Left colon (tissue), 2 donors: ENCODE measurements around the gene TRERF1. TPM values are rescaled to one million over a fixed set of nuclear protein-coding genes. Genes with fewer than 3 reads are reported as not detected.
"Not testable (repeated sequence)": the region's sequence is repeated elsewhere in the genome, so short reads cannot be mapped to it uniquely, and the experiment has no call there.

Source experiments
- ATAC-seq: fragments of 200-7000 bp; cut with Tn5 transposase; one replicate; pipeline ENCODE4 v1.9.1; 2020; ENCODE audit warnings: mild to moderate bottlenecking, moderate library complexity
- DNase-seq, 2 donors: peaks; one replicate each; pipeline ENCODE4 v3.0.0-alpha.2; 2020
- intact Hi-C, 2 donors: fragments of 100-400 bp; cut with DNase I in 1 of 2; cut with micrococcal nuclease in 1 of 2; formaldehyde crosslinking; loops; one replicate each; pipeline versions ENCODE4 v1.11.2 to v1.14.0; 2022; cut with DNase I, micrococcal nuclease
- total RNA-seq, 2 donors: library from RNA; stranded (reverse); fragmentation: NEBNext Ultra II Directional; extraction: Animal tissue kit (Norgen Biotek cat#: 25700); gene quantifications; one replicate each; pipeline ENCODE4 v1.2.1, GENCODE V29; 2021
- donor health status: DM: no; HTN: no; CAD: no.
- donor health status: DM: yes; HTN: yes; CAD: no.

TRERF1 gene
- total RNA-seq, 2 donors from 2014 or later: 2.3 to 4.0 TPM

DNA sequence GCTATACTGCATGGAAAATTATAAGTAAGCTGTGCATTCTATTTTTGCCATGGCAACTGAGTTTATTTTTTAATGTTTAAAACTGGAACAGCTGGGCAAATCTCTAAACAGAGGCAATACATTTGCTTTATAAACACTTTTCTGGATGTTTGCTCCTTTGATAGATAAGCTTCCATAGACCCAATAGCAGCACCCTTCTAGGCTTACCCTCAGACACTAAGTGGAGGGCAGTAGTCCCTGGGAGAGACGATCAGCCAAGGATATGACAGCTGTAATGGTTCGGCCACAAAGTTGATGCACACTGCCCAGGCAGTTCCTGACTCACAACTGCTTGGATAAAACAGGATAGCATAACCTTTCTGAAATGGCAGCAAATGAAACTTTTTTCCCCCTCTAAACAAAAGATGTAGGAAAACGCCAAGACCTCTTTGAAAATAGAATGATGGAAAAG, 225.5 kb downstream of the TRERF1 start:
- ATAC-seq: peak; percentile 46
- intact Hi-C loops: no loop called here
- DNase-seq: no peak

DNA sequence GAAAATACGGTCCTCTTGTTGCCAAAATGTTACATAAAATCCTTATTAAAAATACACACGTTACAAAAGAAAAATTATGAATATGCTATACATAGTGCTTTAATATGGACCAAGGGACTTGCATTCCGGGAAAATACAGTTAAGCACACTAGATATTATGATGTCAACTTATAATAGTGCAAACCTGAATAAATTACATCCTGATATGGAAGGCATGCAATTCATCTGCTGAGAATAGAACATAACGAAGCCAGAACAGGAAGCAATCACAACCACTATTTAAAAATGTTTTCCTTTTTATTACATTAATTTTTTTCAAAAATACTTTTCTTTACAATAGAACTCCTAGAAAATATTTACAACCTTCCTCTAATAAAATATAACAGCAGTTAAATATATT, 226.3 kb downstream of the TRERF1 start:
- intact Hi-C loops: no loop called here
- no peak for ATAC-seq
- DNase-seq: no peak

- intact Hi-C loops: no loop called here
- ATAC-seq: no peak
- no peak for DNase-seq
Observed at GRCh38 chr6:42225029-42225339, 226.7 kb downstream of the TRERF1 start.

DNA sequence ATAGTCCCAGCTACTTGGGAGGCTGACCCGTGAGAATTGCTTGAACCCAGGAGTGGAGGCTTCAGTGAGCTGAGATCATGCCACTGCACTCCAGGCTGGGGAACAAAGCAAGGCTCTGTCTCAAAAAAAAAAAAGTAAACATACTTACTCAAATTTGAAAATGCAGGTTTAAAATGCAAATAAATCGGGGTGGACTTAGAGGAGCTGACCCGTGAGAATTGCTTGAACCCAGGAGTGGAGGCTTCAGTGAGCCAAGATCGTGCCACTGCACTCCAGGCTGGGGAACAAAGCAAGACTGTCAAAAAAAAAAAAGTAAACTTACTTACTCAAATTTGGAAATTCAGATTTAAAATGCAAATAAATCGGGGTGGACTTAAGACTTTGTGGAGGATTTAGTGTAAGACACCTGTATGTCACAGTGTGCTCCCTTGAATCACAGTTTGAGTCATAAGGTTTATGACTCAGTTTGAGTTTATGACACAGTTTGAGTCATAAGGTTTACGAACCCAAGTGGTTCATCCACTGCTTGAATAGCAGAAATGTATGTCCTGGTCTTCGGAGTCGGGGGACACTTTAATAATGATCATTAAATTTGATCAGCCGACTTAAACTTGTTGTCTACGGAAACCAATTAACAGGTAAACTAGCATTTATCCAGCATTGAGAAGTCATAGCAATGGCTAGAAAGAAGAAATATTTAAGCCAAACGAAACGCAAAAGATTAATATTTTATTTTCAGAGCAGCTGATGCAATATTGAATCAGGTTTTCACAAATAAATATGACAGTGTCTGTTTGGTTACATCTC, 227.3 kb downstream of the TRERF1 start:
- DNase-seq (no peak), ATAC-seq (peak; percentile 70)

GRCh38 chr6:42222448-42222847, 229.3 kb downstream of the TRERF1 start:
- intact Hi-C loops: no loop called here
- ATAC-seq (no peak), DNase-seq (no peak)

More for the DNA sequence above, 227.3 kb downstream of the TRERF1 start:
- intact Hi-C loops: no loop called here

DNA sequence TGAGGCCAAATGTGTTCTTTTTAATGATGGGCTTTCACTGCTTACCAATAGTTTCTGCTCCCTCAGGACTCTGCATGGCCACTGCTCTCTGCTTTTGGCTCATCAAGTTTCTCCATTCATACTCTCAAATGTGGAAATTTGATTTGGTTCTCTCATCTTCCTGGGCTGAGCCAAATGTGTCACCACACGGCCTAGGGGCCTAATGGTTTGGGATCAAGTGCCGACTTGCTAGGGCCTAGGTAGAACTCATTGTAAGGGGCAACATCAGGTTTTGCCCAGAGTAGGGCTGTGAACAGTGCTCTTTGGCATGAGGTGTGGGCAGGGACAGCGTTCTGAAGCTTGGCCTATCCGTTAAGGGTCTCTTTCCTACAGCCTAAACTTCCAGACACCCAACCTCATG, 230.2 kb downstream of the TRERF1 start:
- intact Hi-C loops: no loop called here
- ATAC-seq (no peak), DNase-seq (no peak)

GRCh38 chr6:42220807-42221206, 230.9 kb downstream of the TRERF1 start:
- ATAC-seq: no peak
- intact Hi-C loops: no loop called here
- DNase-seq: no peak

- DNase-seq (peak; percentile 92), ATAC-seq (peak; percentile 98)
- intact Hi-C loops: no loop called here
Observed at GRCh38 chr6:42217519-42218367, 234.0 kb downstream of the TRERF1 start, which contains the start of gene MRPS10. MRPS10 (minus strand) TSS chr6:42217861; CDS start chr6:42217849, 12 bp downstream.

DNA sequence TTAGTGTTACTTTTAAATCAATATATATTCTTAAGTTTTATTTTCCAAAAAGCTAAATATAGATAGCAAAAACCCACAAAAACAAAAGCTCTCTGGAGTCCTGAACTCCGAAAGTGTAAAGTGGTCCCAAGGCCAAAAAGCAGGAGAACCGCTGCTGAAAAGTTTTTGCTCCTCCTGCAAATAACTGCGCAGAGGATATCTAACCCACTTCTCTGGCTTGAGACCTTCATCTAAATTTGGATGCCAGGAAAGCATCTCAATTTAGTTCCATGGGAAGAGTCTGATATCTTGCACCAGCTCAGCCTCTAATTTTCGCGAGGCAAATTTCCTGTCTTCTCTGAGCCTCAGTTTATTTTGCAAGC, 234.6 kb downstream of the TRERF1 start:
- DNase-seq (no peak), ATAC-seq (peak; percentile 10)
- intact Hi-C loops: no loop called here

- ATAC-seq, intact Hi-C loops, DNase-seq: not testable (repeated sequence)
Observed at GRCh38 chr6:42216495-42216894, 235.2 kb downstream of the TRERF1 start.

- no peak for ATAC-seq
- no peak for DNase-seq
- intact Hi-C loops: no loop called here
Observed at GRCh38 chr6:42212442-42212841, 239.3 kb downstream of the TRERF1 start.

DNA sequence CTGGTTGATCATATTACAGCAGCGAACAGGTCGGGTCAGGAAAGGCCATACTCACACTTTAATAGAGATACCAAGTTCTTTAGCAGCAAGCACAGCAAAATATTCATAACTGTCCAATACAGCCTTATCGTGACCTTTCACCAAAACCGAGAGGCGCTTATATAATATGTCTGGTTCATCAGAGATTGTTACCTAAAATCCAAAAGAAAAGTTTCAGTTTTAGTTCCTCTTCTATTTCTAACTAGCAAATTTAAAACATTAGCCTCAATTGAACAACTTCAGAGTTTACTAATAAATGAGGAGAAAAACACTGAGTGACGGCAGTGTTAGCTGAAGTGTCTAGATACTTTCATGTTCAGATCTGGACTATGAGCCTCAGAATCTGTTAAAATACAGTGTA, 240.0 kb downstream of the TRERF1 start:
- intact Hi-C loops: no loop called here
- ATAC-seq (no peak), DNase-seq (no peak)

- intact Hi-C loops: no loop called here
- no peak for DNase-seq
- ATAC-seq: no peak
Observed at GRCh38 chr6:42210551-42210950, 241.2 kb downstream of the TRERF1 start.

DNA sequence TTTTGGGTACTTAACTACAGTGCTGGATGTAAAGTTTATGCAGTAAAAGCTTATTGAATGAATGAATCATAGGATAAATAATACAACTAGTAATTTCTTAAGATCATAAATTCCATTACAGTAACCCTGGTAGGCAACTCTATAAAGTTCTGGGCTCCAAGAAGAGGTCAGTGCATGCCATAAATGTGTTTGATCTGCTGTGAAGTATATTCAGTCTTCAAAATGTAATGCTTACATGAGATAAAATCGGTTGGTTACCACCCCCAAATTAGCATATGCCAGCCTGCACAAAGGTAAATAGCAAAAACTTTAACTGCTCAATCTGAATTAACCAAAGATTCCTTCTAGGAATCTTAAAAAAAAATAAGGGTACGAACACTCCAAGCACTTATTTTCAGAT, 244.2 kb downstream of the TRERF1 start:
- ATAC-seq, intact Hi-C loops, DNase-seq: not testable (repeated sequence)

DNA sequence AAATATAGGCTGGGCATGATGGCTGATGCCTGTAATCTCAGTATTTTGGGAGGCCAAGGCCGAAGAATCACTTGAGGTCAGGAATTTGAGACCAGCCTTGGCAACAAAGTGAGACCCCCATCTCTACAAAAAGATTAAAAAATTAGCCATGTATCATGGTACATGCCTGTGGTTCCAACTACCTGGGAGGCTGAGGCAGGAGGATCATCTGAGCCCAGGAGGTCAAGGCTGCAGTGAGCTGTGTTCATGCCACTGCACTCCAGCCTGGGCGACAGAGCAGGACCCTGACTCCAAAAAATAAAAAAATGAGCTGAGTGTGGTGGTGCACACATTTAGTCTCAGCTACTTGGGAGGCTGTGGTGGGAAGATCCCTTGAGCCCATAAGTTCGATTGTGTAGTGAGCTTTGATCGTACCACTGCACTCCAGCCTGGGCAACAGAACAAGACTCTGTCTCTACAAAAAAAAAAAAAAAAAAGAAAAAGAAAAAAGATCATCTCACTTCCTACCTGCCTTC, 246.9 kb downstream of the TRERF1 start:
- intact Hi-C loops: no loop called here
- no peak for ATAC-seq
- DNase-seq: no peak

DNA sequence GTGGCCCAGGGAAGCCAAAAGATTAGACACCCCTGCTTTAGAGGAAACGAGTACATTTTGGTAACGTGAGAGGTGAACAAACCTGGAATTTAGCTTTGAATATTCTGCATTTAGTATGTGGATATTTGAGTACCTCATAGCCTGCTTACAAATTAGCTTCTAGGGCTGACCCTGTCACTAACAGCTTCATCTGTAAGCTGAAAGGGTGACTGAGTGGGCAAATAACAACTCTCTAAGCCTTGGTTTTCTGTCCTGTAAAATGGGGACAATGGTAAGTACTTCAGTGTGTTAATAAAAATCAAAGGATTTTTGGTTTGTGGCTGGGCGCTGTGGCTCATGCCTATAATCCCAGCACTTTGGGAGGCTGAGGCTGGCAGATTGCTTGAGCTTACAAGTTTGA, 248.5 kb downstream of the TRERF1 start:
- DNase-seq (no peak), ATAC-seq (no peak)
- intact Hi-C loops: no loop called here

DNA sequence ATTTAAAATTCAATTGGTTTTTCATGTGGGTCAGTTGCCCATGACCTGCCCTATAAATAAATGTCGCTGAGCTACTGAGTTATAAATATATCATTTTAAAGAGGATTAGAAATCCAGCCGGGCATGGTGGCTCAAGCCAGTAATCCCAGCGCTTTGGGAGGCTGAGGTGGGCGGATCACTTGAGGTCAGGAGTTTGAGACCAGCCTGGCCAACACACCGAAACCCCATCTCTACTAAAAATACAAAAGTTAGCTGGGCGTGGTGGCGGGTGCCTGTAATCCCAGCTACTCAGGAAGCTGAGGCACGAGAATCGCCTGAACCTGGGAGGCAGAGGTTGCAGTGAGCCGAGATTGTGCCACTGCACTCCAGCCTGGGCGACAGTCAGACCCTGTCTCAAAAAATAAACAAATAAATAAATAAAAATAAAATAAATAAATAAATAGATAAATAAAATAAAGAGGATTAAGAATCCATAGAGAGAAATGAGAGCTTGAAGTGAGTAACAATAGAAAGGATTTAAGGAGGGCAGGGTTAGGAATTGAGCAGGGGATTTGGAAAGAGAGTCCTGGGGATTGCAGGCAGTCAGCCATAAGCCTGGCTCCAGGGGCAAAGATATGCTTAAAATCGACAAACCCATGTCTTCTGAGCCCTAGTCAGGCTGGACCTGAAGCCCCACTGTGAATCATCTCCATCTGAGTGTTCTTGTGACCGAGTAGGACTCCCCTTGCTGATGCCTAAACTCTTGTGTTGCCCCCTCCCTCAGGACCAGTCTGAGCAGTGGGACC, 249.4 kb downstream of the TRERF1 start:
- intact Hi-C loops, DNase-seq, ATAC-seq: not testable (repeated sequence)

DNA sequence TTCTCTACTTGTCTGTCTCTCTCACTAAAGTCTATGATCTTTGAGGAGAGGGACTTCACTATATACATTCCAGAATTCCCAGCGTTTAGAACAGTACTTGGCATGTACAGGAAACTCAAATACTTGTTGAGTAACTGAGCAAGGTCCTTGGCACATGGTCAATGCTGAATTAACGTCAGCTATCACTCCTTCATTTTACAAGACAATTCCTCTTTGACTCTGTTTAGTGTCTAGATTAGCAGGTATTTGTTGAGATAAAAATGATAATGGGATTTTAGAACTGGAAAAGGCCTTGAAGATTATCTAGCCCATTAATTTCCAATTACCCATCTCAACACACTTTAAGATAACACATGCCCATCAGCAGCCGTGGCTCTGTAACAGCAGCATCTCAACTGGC, 250.3 kb downstream of the TRERF1 start:
- ATAC-seq (no peak), DNase-seq (no peak)
- intact Hi-C loops: no loop called here

DNA sequence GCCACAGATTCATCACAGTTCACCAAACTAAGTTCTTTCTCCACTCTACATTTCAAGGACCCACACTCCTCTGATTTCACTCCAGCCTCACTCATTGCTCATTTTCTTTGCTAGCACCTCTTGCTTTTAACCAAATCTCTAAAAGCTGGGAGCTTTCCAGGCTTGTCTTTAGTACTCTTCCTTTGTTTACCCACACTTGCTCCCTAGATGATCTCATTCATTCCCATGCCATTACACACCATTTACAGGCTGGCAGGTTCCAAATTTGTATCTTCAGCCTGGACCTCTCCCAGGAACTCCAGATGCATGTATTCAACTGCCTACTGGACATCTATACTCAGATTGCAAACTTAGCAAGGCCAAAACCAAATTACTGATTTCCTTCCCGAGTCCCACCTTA, 251.7 kb downstream of the TRERF1 start:
- DNase-seq: no peak
- no peak for ATAC-seq
- intact Hi-C loops: no loop called here
